Stimulated activated CD8-positive, alpha-beta memory T cell treated with anti-CD3 and anti-CD28 coated beads, Interleukin-7, amount 100 ng/mL, for 48 hours (primary cell): ENCODE measurements around the gene PAM16.
"Not testable (repeated sequence)": the region's sequence is repeated elsewhere in the genome, so short reads cannot be mapped to it uniquely, and the experiment has no call there.

Source experiments
- DNase-seq, 2 donors: peaks; one replicate each; pipeline ENCODE4 v3.0.0-alpha.2; 2020; ENCODE audit warnings: low read depth in 1 of 2; ENCODE audit errors: extremely low read depth in 1 of 2

Gene PAM16

DNA sequence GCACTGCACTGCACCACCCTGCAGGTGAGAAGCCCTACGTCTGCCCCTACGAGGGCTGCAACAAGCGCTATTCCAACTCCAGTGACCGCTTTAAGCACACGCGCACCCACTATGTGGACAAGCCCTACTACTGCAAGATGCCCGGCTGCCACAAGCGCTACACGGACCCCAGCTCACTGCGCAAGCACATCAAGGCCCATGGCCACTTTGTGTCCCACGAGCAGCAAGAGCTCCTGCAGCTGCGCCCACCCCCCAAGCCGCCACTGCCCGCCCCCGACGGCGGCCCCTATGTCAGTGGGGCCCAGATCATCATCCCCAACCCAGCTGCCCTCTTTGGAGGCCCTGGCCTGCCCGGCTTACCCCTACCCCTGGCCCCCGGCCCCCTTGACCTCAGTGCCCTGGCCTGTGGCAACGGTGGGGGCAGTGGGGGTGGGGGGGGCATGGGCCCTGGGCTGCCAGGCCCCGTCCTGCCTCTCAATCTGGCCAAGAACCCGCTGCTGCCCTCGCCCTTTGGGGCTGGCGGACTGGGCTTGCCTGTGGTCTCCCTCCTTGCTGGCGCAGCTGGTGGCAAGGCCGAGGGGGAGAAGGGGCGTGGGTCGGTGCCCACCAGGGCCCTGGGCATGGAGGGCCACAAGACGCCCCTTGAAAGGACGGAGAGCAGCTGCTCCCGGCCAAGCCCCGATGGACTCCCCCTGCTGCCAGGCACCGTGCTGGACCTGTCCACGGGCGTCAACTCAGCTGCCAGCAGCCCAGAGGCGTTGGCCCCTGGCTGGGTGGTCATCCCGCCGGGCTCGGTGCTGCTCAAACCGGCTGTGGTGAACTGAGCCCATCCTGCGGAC lies 14.2 kb downstream of the PAM16 start:
- no peak for DNase-seq

DNA sequence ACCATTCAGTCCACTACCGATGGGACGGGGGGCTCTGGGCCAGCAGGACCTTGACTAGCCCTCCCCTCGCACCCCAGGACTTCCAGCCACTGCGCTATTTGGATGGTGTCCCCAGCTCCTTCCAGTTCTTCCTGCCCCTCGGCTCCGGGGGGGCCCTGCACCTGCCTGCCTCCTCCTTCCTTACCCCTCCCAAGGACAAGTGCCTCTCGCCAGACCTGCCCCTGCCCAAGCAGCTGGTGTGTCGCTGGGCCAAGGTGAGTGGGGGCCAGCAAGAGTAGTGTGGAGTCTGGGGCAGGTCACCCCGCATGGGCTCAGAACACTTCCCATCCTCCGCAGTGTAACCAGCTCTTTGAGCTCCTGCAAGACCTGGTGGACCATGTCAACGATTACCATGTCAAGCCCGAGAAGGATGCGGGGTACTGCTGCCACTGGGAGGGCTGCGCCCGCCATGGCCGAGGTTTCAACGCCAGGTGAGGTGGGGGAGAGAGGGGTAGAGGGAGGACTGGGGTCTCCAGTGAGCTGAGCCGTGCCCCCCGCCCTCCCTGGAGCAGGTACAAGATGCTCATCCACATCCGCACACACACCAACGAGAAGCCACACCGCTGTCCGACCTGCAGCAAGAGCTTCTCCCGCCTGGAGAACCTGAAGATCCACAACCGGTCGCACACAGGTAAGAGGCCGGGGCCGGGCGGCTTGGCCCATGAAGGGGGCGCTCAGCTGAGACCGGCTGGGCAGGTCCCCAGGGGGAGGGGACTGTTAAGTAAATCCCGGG lies 16.2 kb downstream of the PAM16 start:
- no peak for DNase-seq

DNA sequence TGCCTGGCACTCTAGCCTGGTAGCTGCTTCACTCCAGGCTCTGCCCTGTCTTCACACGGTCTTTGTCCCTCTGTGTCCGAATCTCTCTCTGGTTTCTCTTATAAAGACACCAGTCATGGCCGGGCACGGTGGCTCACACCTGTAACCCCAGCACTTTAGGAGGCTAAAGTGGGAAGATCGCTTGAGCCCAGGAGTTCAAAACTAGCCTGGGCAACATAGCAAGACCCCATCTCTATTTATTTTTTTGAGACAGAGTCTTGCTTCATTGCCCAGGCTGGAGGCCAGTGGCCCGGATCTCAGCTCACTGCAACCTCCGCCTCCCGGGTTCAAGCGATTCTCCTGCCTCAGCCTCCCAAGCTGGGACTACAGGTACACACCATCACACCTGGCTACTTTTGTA lies 17.4 kb downstream of the PAM16 start:
- DNase-seq: not testable (repeated sequence)

DNA sequence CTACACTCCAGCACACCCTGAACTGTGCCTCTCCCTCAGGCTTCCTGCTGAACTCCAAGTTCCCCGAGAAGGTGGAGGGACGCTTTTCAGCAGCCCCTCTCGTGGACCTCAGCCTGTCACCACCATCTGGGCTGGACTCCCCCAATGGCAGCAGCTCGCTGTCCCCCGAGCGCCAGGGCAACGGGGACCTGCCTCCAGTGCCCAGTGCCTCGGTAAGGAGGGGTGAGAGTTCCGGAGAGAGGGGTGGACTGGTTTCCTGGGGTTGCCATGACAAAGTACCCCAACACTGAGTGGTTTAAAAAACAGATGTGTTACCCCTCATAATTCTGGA lies 17.8 kb downstream of the PAM16 start:
- no peak for DNase-seq

DNA sequence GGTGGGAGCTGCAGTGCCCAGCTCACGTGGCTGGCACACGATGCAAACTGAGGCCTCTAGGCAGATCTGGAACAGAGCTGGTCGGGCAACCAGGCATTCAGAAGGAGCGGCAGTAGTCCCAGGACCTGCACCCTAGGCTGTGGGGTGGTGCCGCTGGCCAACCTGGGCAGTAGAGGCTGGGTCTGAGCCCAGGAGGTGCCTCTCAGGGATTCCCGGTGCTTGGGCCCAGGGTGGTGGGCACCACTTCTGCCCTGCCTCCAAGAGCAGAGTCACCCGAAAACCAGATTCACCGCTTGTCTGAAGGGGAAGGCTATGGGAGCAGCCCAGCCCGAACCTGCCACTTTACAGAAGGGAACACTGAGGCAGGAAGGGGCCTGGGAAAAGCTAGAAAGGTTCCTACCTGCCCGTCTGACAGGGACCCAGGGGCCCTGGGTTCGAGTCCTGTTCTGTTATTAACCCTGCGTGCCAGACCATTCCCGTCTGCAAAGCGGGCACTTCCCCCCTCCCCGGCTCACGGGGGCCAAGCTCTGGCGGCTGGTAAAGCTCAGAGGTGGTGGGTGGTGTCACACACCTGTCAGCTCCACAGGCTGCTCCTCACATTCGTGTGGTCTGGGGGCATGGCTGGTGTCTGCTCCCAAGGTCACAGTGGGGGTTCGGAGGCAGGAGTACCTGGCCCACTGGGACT lies 18.4 kb downstream of the PAM16 start:
- DNase-seq: no peak

DNA sequence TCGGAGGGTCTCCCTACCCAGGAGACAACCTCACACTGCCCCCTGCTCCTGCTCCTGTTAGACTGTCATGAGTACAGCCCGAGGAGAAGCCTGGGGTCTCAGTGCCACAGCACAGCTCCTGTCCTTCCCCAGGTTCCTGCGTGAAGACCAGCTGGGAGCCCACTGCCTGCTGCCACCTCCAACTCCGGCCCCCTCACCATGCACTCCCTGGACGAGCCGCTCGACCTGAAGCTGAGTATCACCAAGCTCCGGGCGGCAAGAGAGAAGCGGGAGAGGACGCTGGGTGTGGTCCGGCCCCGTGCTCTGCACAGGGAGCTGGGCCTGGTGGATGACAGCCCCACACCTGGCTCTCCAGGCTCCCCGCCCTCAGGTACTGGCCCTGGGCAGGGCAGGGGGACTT lies 19.0 kb downstream of the PAM16 start:
- DNase-seq: no peak

DNA sequence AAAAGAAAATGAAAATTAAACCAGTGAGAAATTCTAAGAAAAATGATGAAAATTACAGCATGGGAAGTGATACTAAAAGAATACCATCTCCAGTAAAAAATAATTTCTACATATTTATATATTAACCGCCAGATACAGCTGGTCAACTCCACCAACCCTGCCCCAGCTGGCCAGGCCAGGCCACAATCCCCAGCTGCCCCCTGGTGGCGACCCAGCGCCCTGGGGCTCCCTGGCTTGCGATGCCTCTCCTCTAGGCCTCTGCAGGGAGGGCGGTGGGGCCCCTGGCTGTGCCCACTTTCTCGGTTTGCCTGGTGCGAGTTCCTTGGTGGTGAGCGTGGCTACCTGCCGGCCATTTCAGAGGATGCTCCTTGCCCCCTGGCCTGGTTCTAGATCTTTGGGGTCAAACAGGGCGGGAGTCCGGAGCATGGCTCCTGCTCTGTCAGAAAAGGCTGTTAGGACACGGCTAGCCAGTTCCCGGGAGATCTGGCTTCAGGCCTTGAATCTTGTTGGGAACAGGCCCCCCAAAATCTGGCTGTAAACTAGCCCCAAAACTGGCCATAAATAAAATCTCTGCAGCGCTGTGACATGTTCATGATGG lies 20.7 kb downstream of the PAM16 start:
- DNase-seq: peak; percentile 32 to 43

DNA sequence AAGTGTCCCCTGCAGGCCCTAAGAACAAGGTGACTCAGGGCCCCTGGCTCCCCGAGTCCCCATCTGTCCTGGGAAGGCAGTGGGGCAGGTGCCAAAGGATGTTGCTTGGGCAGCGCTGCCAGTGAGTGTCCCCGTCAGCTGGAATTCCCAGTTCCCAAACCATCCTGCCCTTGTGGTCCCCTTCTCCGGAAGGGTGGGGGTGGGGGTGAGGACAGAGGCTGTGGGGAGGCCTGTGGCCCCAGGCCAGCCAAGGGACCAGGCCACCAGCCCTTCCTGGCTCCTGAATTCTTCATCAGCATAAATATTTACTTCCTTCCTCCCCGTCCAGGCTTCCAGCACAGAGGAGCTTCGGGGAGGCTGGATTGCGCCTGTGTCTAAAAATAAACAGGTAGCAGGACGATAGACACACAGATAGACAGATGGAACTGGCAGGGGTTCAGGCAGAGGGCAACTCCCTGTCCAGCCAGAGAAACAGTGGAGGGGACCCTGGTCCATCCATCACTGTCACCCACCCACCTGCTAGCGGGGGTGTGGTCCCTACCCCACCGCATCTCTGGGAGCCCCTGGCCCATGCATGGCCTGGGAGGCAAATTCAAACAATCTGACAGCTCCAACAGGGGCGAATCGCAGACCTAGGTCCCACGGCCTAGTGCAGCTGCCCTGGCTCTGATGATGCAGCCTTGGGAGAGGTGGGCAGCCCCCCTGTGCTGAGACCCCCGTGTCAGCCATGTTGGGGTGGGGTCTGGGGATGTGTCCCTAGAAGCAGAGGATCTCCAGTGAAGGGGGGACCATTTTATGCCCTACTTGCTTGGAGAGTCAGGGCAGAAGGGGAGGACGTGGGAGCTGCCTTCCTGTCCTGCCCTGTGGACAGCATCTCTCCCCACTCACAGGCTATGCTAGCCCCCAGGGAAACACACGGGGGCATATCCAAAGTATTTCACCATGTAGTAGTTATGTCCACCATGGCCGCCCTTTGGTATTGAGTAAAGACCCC lies 22.0 kb downstream of the PAM16 start:
- DNase-seq: no peak

DNA sequence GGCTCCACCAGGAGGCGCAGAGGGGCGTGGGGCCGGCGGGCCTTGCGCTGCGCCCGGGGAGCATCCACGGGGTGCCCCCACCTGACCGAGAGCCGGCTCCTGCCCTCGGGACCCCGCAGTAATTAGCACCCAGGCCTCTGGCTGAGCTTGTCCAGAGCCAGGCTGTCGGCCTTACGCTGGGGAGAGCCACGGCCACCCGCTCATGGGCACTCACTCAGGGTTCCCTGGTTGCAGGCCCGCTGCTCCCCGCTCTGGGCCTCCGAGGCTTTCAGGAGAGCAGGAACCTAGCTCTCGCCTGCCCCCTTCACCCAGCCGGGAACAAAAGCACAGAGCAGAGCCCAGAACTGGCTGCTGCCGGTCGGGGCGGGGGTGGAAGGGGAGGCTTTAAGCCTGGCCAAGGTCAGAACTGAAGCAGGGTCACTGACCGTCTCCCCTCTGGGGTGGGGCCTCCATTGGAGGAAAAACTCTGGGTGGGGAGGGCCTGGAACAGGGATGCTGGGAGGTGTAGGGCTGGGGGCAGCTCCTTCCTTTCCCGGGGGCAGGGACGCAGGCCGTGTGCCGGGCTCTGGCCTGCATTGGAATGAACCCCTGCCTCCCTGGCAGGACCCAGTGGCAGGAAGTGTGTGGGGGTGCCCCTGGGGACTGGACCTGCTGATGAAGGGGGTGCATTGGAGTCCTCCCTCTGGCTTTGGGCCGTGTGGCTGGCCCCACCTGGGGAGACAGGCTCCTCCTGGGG lies 22.9 kb downstream of the PAM16 start:
- peak in 1 of 2 donors; percentile 44 for DNase-seq

DNA sequence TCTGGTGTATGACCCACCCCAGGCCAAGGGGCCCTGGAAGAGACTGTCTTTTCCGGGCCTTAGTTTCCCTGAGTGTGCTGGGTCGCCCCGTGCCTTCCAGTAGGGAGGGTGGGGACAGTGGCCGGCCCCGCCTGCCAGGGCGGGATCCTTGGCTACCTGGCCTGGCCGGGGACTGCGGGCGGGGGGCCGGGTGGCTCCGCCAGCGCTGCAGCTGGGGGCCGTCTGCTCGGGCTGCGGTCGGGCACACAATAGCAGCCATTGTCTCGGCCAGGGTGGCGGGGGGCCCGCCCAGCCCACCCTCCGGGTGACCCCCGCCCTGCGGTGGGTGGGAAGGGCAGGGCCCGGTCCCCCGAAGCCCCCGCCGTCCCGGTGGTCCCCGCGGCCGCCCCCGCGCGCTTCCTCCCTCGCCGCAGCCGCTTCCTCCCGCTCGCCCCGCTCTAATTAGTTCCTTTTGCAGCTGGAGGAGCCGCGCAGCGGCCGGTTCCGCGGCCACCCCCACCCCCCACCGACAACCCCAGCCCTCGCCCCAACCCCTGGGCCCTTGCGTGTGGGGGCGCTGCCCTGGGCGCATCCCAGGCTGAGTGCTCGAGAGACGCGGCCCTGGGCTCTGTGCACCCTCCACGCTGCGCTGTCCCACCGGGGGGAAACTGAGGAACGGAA lies 23.6 kb downstream of the PAM16 start:
- no peak for DNase-seq

DNA sequence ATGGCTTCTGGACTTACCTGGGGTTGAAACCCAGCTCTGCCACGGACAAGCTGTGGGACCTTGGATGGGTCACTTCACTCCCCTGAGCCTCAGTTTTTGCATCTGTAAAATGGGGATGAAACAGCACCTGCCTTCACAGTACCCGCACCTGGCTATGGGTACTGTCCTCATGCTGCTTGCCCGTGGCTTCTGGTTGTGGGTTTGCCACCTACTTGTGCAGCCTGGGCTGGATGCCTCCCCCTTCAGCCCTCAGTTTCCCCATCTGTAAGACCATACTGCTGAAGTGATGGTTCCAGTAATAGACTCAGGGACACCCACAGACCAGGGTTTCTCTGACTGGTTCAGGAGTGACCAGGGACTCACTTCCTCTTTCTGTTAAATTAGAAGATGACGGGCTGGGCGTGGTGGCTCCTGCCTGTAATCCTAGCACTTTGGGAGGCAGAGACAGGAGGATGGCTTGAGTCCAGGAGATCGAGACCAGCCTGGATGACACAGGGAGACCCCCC lies 25.8 kb downstream of the PAM16 start:
- no peak for DNase-seq

DNA sequence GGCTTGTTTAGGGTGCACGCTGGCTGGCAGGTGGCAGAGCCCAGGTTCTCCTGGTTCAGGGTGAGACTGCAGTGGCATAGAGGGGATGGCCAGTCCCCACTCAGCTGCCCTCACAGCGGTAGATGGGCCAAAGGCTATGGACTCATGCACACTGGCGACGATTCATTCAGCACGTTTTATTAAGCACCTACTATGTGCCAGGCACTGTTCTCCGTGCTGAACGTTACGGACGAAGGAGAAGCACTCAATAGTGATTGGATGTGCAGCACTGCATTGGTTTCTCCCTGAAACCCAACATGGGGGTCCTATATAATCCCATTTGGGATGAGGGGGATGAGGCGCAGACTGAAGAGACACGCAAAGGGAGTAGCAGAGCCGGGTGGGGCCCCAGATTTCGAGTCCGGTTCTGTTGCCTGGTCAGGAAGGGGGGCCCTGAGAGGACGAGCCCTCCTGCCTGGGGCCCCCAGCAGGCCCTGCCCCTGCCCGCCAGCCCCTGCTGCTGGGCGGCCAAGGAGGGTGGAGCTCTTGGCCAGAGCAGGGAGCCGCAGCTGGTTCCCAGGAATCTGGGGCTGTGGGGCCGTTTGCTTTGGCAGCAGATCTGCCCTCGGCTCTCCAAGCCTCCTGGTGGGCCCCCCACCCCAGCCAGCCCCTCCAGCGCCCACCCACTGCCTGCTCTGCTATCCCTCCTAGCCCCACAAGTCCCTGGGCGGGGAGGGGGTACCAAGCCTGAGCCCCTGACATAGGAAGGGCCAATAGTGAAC lies 26.4 kb downstream of the PAM16 start:
- DNase-seq: no peak

DNA sequence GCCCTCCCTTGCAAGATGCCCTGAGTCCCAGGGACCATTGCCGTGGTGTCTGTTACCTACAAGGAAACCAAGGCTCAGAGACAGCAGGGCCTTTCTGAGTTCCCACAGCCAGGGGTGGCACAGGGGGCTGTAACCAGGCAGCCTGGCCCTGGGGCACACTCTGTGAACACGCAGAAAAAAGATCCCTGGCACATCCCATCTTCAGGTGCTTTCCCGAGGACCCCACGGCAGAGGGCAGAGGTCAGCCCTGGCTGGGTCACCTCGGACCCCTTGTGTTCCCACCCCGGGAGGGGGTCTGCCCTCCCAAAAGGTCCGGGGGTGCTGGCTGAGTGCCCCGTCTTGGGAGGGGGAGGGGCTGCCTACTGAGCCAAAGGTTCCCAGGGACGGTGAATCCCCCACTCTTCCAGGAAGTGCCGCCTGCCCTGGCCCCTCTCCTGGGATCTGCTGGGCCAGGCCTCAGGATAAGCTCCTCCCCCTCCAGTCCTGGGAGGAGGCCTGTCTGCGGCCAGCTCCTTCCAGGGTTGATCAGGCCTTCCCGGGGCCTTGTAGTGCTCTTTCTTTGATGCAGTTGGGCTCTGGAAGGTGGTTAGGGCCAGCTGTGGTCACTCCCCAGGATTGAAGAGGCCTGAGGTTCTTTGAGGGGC lies 27.2 kb downstream of the PAM16 start:
- DNase-seq: no peak

DNA sequence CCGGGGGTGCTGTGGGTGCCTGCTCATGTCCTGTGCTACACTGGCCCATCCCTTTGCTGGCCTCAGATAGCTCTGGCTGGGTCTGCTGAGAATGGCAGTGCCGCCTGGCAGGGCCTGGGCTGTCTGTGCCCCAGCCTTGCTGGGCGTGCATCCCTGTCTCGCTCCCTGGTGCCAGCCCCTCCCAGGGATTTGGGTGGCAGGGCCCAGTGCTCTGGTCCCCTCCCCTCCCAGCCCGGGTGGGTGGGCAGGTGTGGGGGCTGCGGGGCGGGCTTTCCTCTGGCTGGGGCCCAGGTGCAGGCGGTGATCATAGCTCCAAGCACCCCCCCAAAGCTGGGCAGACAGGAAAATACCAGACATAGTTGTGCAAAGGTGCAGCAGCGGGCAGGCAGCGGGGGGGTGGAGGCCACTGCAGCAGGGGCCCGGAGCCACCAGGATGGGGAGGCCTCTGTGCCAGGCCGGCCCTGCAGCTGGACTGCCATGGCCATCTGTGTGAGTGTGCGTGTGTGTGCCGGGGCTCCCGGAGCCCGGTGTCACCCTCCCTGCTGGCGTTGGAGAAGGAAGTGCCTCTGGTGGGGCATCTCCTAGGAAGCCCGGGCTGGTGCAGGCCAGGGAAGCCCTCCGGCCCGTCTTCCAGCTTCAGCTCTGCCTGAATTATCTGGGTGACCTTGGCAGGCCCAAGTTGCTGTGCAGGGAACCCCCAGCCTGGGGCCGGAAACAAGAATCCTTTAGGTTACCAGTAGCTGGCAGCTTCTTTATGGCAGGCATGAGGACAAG lies 27.9 kb downstream of the PAM16 start:
- no peak for DNase-seq

DNA sequence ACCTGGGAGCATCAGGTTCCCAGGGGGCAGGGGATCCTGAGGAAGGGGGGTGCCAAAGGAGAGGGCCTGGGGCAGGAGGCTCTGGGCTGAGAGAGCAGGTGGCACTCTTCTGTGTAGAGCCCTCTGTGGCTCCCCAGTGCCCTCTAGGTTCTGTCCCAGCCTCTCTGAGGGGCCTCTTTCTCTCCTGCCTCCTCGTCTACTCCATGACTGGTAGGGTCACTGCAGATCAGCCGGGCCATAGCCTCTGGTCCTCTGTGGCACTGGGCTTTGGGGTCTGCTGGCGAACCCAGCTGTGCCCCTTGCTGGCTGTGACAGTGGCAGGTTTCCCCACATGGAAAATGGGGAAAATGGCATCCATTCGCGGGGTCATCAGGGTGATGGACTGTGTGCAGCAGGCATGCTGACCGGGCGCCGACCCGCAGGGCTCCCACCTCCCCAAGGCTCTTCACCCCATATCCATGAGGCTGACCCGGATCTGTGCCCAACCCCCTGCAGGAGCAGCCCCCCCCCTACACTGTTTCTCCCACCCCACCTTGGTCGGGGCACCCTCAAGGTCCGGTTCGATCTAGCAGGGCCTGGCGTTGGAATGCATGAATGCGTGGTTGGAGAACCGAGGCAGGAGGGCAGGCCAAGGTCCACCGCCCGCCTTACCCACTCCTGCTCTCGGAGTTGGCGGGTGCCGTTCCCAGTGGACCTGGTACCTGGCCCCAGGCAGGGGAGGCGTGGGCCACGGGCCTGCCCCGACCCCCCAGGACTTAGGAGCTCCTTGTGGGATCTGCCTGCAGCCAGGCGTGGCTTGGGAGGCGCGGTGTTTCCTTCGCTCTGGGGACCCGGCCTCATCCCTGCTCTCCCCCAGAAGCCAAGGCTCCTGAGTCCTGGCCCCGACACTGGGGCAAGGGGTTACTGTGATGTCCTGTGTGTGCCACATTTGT lies 28.7 kb downstream of the PAM16 start:
- DNase-seq: no peak
